Measurements from ENCODE around the gene LSS. TPM values are rescaled to one million over a fixed set of nuclear protein-coding genes. Genes with fewer than 3 reads are reported as not detected.

LSS gene
- total RNA-seq, 1 experiment from 2014 or later = 101 TPM

DNA sequence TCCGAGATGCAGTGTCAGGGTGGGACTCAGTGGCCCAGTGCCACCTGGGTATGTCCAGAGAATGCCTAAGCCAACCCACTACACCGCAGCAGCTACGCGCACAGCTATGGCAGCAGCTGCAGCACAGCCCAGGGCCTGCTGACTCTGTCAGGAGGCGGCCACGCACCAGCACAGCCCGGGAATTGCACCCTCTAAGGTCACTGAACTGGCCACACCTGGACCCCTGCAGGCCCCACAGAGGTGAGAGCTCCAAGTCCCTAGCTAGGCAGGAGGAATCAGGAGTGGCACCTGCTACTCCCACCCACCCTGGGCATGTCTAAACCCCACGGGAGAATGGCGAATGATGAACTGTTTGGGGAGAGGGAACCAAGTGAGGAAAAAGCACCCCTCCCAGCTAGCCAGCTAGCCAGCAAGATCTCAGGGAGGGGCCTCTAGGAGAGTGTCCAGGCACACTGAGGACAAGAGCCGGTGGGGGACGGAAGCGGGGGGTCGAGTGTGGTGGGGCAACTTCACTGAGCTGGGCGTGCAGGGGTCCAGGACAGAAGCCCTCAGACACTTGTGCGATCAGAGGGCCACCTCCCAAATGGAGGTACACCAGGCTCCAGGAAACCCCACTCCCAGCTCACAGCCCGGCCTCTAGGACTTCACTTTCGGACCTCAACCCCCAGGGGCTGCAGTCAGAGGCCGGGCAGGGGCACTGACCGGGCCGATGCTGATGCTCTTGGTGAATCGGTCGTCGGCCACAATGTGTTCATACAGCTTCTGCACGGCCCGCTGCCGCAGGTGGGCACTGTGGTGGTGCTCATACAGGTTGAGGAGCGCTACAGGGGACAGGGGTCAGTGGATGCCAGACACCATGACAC, 13.9 kb downstream of the LSS start:
- TF ChIP-seq SP1 (CRISPR knock-in tag; conservative IDR thresholded peaks at IDR 0.05) = no peak
- Mint-ChIP-seq H3K36me3 (peaks cover 14% of the 10 kb centered on the region), H3K9me3 (no peaks in the 10 kb centered on the region), H3K4me1 (no peaks in the 10 kb centered on the region), H3K4me3 (no peak overlapping the region), H3K27ac (peak overlapping the region; percentile 68), H3K27me3 (ENCODE audit: low read depth) (no peaks in the 10 kb centered on the region)
- no peak for ATAC-seq
- no peak for DNase-seq (ENCODE audit: low spot score)
- ChIA-PET POLR2A (interaction anchor here (0.6 kb wide), 1 partner anchor 10 kb away, joined by 3 read pairs; no protein-coding TSS in a partner anchor), CTCF (interaction anchor here (0.6 to 1.6 kb wide), 4 partner anchors 10 to 129 kb away, joined by 3 to 5 read pairs (median 4); no protein-coding TSS in a partner anchor)

DNA sequence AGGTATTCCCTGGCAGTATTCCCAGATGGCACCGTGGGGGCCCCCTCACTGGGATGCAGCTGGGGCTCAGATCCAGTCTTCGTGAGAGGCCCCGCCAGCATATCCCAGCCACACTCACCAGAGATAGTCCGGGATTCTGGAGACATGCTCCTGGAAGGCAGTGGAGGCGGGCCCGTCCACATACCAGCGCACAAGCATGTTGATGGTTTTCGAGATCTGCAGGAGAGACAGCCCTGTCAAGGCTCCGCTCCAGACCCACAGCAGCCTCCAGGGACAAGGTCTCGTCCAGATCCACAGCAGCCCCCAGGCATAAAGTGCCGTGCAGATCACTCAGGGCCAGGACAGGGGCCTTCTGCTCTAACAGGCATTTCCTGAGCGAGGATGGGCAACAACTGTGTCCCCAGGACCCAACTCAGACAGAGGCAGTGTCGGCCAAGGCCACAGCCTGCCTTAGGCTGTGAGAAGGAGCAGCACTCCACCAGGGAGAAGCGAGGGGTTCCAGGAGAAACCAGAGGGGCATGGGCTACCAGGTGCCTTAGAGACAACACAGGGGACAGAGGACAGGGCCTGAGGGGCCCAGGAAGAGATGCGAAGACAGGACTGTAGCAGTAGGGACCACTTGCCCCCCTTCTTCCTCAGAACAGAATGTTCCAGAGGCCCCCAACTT, 14.8 kb downstream of the LSS start:
- Mint-ChIP-seq H3K4me1 (no peaks in the 10 kb centered on the region), H3K27me3 (ENCODE audit: low read depth) (no peaks in the 10 kb centered on the region), H3K36me3 (peaks cover 10% of the 10 kb centered on the region), H3K9me3 (no peaks in the 10 kb centered on the region), H3K4me3 (no peak overlapping the region), H3K27ac (peak overlapping the region; percentile 58; the same call in 1 of the 2 replicates)
- ChIA-PET CTCF (no interaction called here), POLR2A (no interaction called here)
- DNase-seq (ENCODE audit: low spot score) (peak; percentile 5), ATAC-seq (no peak)
- TF ChIP-seq ESRRA (CRISPR knock-in tag; IDR thresholded peaks at IDR 0.05; ENCODE audit: borderline replicate concordance) = no peak
- TF ChIP-seq ZNF232 (CRISPR knock-in tag; IDR thresholded peaks at IDR 0.05) = no peak
- TF ChIP-seq ZNF416 (CRISPR knock-in tag; IDR thresholded peaks at IDR 0.05) = no peak
- TF ChIP-seq ZNF671 (CRISPR knock-in tag; IDR thresholded peaks at IDR 0.05) = no peak
- TF ChIP-seq, protein P1, sequence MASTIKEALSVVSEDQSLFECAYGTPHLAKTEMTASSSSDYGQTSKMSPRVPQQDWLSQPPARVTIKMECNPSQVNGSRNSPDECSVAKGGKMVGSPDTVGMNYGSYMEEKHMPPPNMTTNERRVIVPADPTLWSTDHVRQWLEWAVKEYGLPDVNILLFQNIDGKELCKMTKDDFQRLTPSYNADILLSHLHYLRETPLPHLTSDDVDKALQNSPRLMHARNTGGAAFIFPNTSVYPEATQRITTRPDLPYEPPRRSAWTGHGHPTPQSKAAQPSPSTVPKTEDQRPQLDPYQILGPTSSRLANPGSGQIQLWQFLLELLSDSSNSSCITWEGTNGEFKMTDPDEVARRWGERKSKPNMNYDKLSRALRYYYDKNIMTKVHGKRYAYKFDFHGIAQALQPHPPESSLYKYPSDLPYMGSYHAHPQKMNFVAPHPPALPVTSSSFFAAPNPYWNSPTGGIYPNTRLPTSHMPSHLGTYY (CRISPR knock-in tag; IDR thresholded peaks at IDR 0.05) = no peak
- TF ChIP-seq, protein P2, sequence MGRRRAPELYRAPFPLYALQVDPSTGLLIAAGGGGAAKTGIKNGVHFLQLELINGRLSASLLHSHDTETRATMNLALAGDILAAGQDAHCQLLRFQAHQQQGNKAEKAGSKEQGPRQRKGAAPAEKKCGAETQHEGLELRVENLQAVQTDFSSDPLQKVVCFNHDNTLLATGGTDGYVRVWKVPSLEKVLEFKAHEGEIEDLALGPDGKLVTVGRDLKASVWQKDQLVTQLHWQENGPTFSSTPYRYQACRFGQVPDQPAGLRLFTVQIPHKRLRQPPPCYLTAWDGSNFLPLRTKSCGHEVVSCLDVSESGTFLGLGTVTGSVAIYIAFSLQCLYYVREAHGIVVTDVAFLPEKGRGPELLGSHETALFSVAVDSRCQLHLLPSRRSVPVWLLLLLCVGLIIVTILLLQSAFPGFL (CRISPR knock-in tag; IDR thresholded peaks at IDR 0.05; ENCODE audit: borderline replicate concordance) = no peak
- TF ChIP-seq CREM (CRISPR knock-in tag; IDR thresholded peaks at IDR 0.05) = no peak
- TF ChIP-seq IRF2 (CRISPR knock-in tag; IDR thresholded peaks at IDR 0.05; ENCODE audit: borderline replicate concordance, low read depth) = no peak
- no peak for TF ChIP-seq ZNF317 (CRISPR knock-in tag; IDR thresholded peaks at IDR 0.05; ENCODE audit: borderline replicate concordance, low read depth)

DNA sequence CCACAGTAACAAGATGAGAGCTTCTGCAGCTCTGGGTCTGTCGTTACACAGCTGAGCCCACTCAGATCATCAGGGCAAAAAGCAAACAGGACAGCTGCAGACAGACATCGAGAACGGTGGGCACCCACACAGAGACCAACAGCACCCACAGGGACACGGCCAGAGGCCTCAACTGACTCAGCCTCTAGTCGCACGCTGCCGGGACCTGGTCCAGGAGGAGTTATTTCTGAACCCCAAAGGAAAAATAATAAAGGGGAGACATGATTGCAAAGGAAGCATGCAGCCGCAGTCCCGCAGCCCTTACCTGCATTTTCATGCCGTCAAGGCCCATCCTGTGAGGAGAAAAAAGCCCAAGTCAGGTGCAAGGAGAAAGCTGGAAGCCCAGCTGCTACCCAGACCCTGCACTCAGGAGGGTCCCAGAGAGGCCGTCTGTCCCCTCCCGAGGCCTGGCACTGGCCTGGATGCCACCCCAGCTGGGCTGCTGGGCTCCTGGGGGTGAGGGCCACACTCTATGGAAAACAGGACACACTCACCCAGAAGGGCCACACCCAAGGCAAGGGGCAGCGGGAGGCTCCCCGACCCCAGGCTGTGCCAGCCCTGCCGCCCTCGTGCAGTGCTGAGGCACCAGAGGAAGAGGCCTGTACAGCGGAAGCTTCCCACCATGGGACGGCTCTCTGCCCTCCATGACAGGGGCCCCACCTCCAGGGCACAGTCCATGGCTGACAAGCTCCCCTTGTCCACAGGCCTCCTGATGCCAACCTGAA, 15.7 kb downstream of the LSS start:
- Mint-ChIP-seq H3K27me3 (ENCODE audit: low read depth) (no peaks in the 10 kb centered on the region), H3K27ac (no peak overlapping the region), H3K36me3 (peaks cover 11% of the 10 kb centered on the region), H3K4me3 (no peak overlapping the region), H3K4me1 (no peaks in the 10 kb centered on the region), H3K9me3 (no peaks in the 10 kb centered on the region)
- ChIA-PET POLR2A (no interaction called here), CTCF (interaction anchor here (2.0 kb wide), 1 partner anchor 69 kb away, joined by 7 read pairs; no protein-coding TSS in a partner anchor)
- no peak for ATAC-seq
- TF ChIP-seq NFYB (CRISPR knock-in tag; conservative IDR thresholded peaks at IDR 0.05; ENCODE audit: low read depth) = no peak
- TF ChIP-seq, protein P3, sequence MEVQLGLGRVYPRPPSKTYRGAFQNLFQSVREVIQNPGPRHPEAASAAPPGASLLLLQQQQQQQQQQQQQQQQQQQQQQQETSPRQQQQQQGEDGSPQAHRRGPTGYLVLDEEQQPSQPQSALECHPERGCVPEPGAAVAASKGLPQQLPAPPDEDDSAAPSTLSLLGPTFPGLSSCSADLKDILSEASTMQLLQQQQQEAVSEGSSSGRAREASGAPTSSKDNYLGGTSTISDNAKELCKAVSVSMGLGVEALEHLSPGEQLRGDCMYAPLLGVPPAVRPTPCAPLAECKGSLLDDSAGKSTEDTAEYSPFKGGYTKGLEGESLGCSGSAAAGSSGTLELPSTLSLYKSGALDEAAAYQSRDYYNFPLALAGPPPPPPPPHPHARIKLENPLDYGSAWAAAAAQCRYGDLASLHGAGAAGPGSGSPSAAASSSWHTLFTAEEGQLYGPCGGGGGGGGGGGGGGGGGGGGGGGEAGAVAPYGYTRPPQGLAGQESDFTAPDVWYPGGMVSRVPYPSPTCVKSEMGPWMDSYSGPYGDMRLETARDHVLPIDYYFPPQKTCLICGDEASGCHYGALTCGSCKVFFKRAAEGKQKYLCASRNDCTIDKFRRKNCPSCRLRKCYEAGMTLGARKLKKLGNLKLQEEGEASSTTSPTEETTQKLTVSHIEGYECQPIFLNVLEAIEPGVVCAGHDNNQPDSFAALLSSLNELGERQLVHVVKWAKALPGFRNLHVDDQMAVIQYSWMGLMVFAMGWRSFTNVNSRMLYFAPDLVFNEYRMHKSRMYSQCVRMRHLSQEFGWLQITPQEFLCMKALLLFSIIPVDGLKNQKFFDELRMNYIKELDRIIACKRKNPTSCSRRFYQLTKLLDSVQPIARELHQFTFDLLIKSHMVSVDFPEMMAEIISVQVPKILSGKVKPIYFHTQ (CRISPR knock-in tag; IDR thresholded peaks at IDR 0.05) = no peak
- no peak for TF ChIP-seq ZBTB21 (CRISPR knock-in tag; IDR thresholded peaks at IDR 0.05; ENCODE audit: borderline replicate concordance)
- TF ChIP-seq ZNF671 (CRISPR knock-in tag; IDR thresholded peaks at IDR 0.05) = no peak
- TF ChIP-seq, protein P4, sequence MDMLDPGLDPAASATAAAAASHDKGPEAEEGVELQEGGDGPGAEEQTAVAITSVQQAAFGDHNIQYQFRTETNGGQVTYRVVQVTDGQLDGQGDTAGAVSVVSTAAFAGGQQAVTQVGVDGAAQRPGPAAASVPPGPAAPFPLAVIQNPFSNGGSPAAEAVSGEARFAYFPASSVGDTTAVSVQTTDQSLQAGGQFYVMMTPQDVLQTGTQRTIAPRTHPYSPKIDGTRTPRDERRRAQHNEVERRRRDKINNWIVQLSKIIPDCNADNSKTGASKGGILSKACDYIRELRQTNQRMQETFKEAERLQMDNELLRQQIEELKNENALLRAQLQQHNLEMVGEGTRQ (CRISPR knock-in tag; IDR thresholded peaks at IDR 0.05) = no peak
- no peak for TF ChIP-seq HMGA2 (CRISPR knock-in tag; IDR thresholded peaks at IDR 0.05)
- TF ChIP-seq SMAD4 (CRISPR knock-in tag; IDR thresholded peaks at IDR 0.05) = no peak
- DNase-seq (ENCODE audit: low spot score) = peak; percentile 6

Data from WTC11 (cell line).